Measurements from ENCODE around the gene PAWR. TPM values are rescaled to one million over a fixed set of nuclear protein-coding genes. Genes with fewer than 3 reads are reported as not detected.

The PAWR gene
- total and polyA plus RNA-seq, 2 donors (not counting 3 experiments of a cell fraction or from before 2014, with no cell fraction given): 18.3 to 154 TPM

GRCh38 chr12:79725987-79726386, 35.2 kb upstream of the PAWR start:
- no peak overlapping the region for H3K9ac ChIP-seq (replicated peaks; ENCODE audit: extremely low read depth, insufficient read depth, low read length)
- no peak overlapping the region for H3K4me2 ChIP-seq (ENCODE audit: insufficient read depth, low read length)
- no peaks in the 10 kb centered on the region for H3K9me1 ChIP-seq (replicated peaks; ENCODE audit: control insufficient read depth, extremely low read depth, insufficient read depth, low read length)
- CTCF ChIA-PET: interaction anchor here (0.6 to 1.6 kb wide), 3 partner anchors 12 to 84 kb away, joined by 4 read pairs; no protein-coding TSS in a partner anchor
- H3K4me1 ChIP-seq (ENCODE audit: control insufficient read depth, extremely low read depth, insufficient read depth, low read length): no peaks in the 10 kb centered on the region
- H3K79me2 ChIP-seq (ENCODE audit: control insufficient read depth, insufficient read depth, low read length): no peaks in the 10 kb centered on the region
- TF ChIP-seq MAX (IDR thresholded peaks at IDR 0.05; ENCODE audit: insufficient read depth, insufficient read length) (no peak), GATA2 (IDR thresholded peaks at IDR 0.05; ENCODE audit: insufficient read depth, insufficient read length, low read depth, low read length) (no peak), MYC (IDR thresholded peaks at IDR 0.05; ENCODE audit: low read depth, low read length) (no peak), JUN (IDR thresholded peaks at IDR 0.05; ENCODE audit: borderline replicate concordance, insufficient read depth, insufficient read length, low read depth) (no peak), EZH2 (IDR thresholded peaks at IDR 0.05; ENCODE audit: borderline replicate concordance, low read depth, low read length, severe bottlenecking) (no peak), FOS (IDR thresholded peaks at IDR 0.05; ENCODE audit: borderline replicate concordance, insufficient read depth, low read length) (no peak), POLR2A (IDR thresholded peaks at IDR 0.05; ENCODE audit: low read depth, low read length) (no peak), POLR2AphosphoS5 (IDR thresholded peaks at IDR 0.05; ENCODE audit: insufficient read depth, low read depth, low read length) (no peak)
- TF ChIP-seq, protein P1, sequence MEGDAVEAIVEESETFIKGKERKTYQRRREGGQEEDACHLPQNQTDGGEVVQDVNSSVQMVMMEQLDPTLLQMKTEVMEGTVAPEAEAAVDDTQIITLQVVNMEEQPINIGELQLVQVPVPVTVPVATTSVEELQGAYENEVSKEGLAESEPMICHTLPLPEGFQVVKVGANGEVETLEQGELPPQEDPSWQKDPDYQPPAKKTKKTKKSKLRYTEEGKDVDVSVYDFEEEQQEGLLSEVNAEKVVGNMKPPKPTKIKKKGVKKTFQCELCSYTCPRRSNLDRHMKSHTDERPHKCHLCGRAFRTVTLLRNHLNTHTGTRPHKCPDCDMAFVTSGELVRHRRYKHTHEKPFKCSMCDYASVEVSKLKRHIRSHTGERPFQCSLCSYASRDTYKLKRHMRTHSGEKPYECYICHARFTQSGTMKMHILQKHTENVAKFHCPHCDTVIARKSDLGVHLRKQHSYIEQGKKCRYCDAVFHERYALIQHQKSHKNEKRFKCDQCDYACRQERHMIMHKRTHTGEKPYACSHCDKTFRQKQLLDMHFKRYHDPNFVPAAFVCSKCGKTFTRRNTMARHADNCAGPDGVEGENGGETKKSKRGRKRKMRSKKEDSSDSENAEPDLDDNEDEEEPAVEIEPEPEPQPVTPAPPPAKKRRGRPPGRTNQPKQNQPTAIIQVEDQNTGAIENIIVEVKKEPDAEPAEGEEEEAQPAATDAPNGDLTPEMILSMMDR (IDR thresholded peaks at IDR 0.05; ENCODE audit: extremely low read depth in 1 of 2, insufficient read depth in 1 of 2, low read depth in 1 of 2, low read length in 2 of 2): no peak
- no peak overlapping the region for H3K27ac ChIP-seq (ENCODE audit: insufficient read depth, low read depth, low read length)
- no peaks in the 10 kb centered on the region for H3K36me3 ChIP-seq (ENCODE audit: control insufficient read depth in 2 of 2, extremely low read depth in 1 of 2, insufficient read depth in 2 of 2, low read length in 2 of 2)
- DNase-seq (ENCODE audit: low read depth, low spot score) (no peak), FAIRE-seq (no peak)
- POLR2A ChIA-PET: no interaction called here
- no TSS peak for BruUV-seq (replicated peaks)
- no peaks in the 10 kb centered on the region for H4K20me1 ChIP-seq (replicated peaks; ENCODE audit: control insufficient read depth, extremely low read depth, insufficient read depth, low read length)
- intact Hi-C loops (cut with micrococcal nuclease) (no loop called here), dilution Hi-C loops (cut with MboI; ENCODE audit: extremely low pct_ligation_motif_present, low sequenced_read_pairs) (no loop called here)
- no peaks in the 10 kb centered on the region for H3K27me3 ChIP-seq (ENCODE audit: control insufficient read depth in 2 of 2, insufficient read depth in 2 of 2, low read length in 2 of 2)
- no peak overlapping the region for H3K4me3 ChIP-seq (replicated peaks in 1 of 3; ENCODE audit: insufficient read depth in 1 of 3, low read depth in 1 of 3, low read length in 3 of 3)
- no peaks in the 10 kb centered on the region for H3K9me3 ChIP-seq (replicated peaks; ENCODE audit: control insufficient read depth, insufficient read depth, low read length)
- H2AFZ ChIP-seq (ENCODE audit: low read depth, low read length): no peak overlapping the region

Measured in endothelial cell of umbilical vein (primary cell).